Fibroblast of mammary gland (primary cell): Measurements from ENCODE around the gene CDH4.

Experiments used
- DNase-seq: peaks from one replicate; pipeline ENCODE4 v3.0.0-alpha.2; 2010; ENCODE audit warnings: low read depth
- H3K4me3 ChIP-seq: 2 replicates; pipeline ENCODE4 v1.5.1; 2011; ENCODE audit warnings: low read depth, mild to moderate bottlenecking, low read length, moderate library complexity; ENCODE audit not compliant: control insufficient read depth
- CTCF ChIP-seq: conservative IDR thresholded peaks from 2 replicates; pipeline ENCODE4 v1.5.1; 2011; ENCODE audit warnings: low read depth, low read length, inconsistent platforms; ENCODE audit not compliant: control insufficient read depth, insufficient read depth

CDH4 gene

GRCh38 chr20:61896058-61896961 lies 644.2 kb downstream of the CDH4 start:
- H3K4me3 ChIP-seq: no peak overlapping the region
- peak; percentile 67 for TF ChIP-seq CTCF
- peak; percentile 37 for DNase-seq

DNA sequence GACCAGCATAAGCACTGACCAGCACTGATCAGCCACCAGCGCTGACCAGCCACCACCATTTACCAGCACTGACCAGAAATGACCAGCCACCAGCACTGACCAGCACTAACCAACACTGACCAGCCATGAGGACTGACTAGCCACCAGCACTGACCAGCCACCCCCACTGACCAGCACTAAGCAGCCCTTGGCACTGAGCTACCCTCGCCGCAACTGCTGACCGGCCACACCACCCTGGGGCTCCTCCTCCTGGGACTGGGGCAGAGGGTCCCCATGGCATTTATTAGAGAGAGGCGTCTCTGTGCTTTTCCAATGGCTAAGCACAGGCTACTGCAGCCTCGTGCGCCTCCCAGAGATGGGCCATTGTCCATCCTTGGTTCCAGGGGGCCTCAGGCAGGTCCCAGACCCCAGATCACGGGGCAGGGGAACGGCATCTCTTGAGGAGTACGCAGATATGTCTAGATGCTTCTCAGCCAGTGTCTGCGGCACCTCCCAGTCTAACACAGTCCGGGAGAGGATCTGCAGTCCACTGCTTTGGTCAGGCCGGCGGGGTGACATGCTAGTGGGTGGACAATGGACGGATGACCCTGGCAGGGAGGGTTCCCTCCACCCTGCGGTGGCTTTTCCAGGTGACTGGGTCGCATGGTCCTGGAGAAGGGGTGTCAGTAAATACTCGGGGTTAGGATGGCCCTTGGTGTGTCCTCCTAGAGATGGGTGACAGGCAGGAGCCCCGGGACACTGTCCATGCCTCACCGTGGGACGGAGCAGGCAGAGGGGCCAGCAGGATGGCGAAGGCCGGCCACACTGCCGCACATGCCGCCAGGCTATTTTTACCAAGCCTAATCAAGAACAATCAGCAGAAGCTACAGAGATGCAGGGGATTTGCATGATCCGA lies 645.6 kb downstream of the CDH4 start:
- DNase-seq: no peak
- H3K4me3 ChIP-seq: no peak overlapping the region
- no peak for TF ChIP-seq CTCF

DNA sequence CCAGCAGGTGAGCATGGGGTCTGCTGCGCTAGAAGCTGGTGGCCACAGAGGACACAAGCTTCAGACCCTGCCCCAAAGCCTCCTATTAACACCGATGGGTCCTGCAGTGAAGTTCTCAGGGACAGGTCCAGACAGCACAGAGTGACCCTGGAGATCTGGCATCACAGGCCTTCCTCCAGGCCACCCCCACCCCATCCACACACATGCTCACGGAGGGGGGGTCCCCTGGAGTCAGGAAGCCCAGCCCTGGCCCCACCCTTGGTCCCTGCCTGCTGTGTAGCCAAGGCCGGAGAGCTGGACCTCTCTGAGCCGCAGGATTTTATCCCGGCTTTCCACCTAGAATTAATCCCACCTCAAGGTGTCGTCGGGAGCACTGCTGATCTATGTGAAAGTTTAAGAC lies 646.3 kb downstream of the CDH4 start:
- TF ChIP-seq CTCF: no peak
- no peak overlapping the region for H3K4me3 ChIP-seq
- DNase-seq: no peak

GRCh38 chr20:61900011-61900944 lies 648.2 kb downstream of the CDH4 start:
- H3K4me3 ChIP-seq: no peak overlapping the region
- no peak for TF ChIP-seq CTCF
- DNase-seq: no peak

GRCh38 chr20:61900945-61901293 lies 648.9 kb downstream of the CDH4 start:
- H3K4me3 ChIP-seq: no peak overlapping the region
- TF ChIP-seq CTCF: no peak
- DNase-seq: no peak
